Colonic mucosa (tissue), 4 donors: ENCODE results near the gene OPRM1. TPM values are rescaled to one million over a fixed set of nuclear protein-coding genes. Genes with fewer than 3 reads are reported as not detected.
"Not testable (repeated sequence)": the region's sequence is repeated elsewhere in the genome, so short reads cannot be mapped to it uniquely, and the experiment has no call there.

Experiments used
- DNase-seq: peaks from one replicate; pipeline ENCODE4 v3.0.0-alpha.2; 2020
- H3K27ac ChIP-seq: fragments of 200-600 bp; one replicate; pipeline ENCODE4 v1.8.0; 2021
- H3K27me3 ChIP-seq: fragments of 200-600 bp; one replicate; pipeline ENCODE4 v1.8.0; 2021
- H3K36me3 ChIP-seq: fragments of 200-600 bp; one replicate; pipeline ENCODE4 v1.8.0; 2021
- H3K4me1 ChIP-seq: fragments of 200-600 bp; one replicate; pipeline ENCODE4 v1.8.0; 2021; ENCODE audit warnings: mild to moderate bottlenecking
- H3K4me3 ChIP-seq: fragments of 200-600 bp; one replicate; pipeline ENCODE4 v1.8.0; 2021
- H3K9ac ChIP-seq, 2 donors: one replicate each; pipeline ENCODE4 v1.7.0; 2013; ENCODE audit warnings: control low read depth in 2 of 2, low read depth in 2 of 2, low read length in 2 of 2
- H3K9me3 ChIP-seq: fragments of 200-600 bp; one replicate; pipeline ENCODE4 v1.8.0; 2021
- CTCF ChIP-seq: fragments of 200-600 bp; IDR thresholded peaks from one replicate; pipeline ENCODE4 v1.8.0; 2022; ENCODE audit warnings: antibody characterized with exemption, mild to moderate bottlenecking
- intact Hi-C: fragments of 100-400 bp; cut with DNase I; formaldehyde crosslinking; loops from one replicate; pipeline ENCODE4 v1.14.1; 2022
- total RNA-seq, 2 donors: library from RNA; stranded (reverse); fragmentation: NEBNext Ultra II Directional in 1 of 2; extraction: Animal tissue kit (Norgen Biotek cat#: 25700) in 1 of 2; gene quantifications; one replicate each; pipeline ENCODE4 v1.2.1, GENCODE V29; 2021
- donor health status: healthy.
- donor health status: DM: no; HTN: no; CAD: no.
- donor health status: DM: no; HTN: no; CAD: no.

Gene OPRM1
- total RNA-seq, 2 donors from 2014 or later = not detected

GRCh38 chr6:154197196-154197860, 158.3 kb downstream of the OPRM1 start:
- Histone ChIP-seq H3K4me3 (no peak overlapping the region), H3K4me1 (no peaks in the 10 kb centered on the region), H3K27ac (no peak overlapping the region), H3K27me3 (no peaks in the 10 kb centered on the region), H3K36me3 (no peaks in the 10 kb centered on the region), H3K9me3 (no peaks in the 10 kb centered on the region), H3K9ac (no peak overlapping the region)
- intact Hi-C loops = no loop called here
- DNase-seq = no peak
- no peak for TF ChIP-seq CTCF

GRCh38 chr6:154201688-154202087, 162.6 kb downstream of the OPRM1 start:
- H3K27me3 ChIP-seq, DNase-seq, H3K36me3 ChIP-seq, intact Hi-C loops, H3K4me1 ChIP-seq, H3K9ac ChIP-seq, H3K4me3 ChIP-seq, H3K27ac ChIP-seq, H3K9me3 ChIP-seq: not testable (repeated sequence)

- no peaks in the 10 kb centered on the region for H3K27me3 ChIP-seq
- no peak overlapping the region for H3K27ac ChIP-seq
- no peak for DNase-seq
- H3K4me1 ChIP-seq = no peaks in the 10 kb centered on the region
- no peaks in the 10 kb centered on the region for H3K36me3 ChIP-seq
- no peak overlapping the region for H3K9ac ChIP-seq
- H3K4me3 ChIP-seq = no peak overlapping the region
- intact Hi-C loops = no loop called here
- no peak for TF ChIP-seq CTCF
- H3K9me3 ChIP-seq = no peaks in the 10 kb centered on the region
Measured at GRCh38 chr6:154202339-154202738, 163.3 kb downstream of the OPRM1 start.

GRCh38 chr6:154202958-154203357, 163.9 kb downstream of the OPRM1 start:
- no peak for DNase-seq
- H3K4me3 ChIP-seq = no peak overlapping the region
- no peaks in the 10 kb centered on the region for H3K27me3 ChIP-seq
- TF ChIP-seq CTCF = no peak
- no peaks in the 10 kb centered on the region for H3K4me1 ChIP-seq
- H3K9ac ChIP-seq = no peak overlapping the region
- H3K9me3 ChIP-seq = no peaks in the 10 kb centered on the region
- no peaks in the 10 kb centered on the region for H3K36me3 ChIP-seq
- no peak overlapping the region for H3K27ac ChIP-seq
- intact Hi-C loops = no loop called here

GRCh38 chr6:154206141-154206540, 167.1 kb downstream of the OPRM1 start:
- DNase-seq = no peak
- TF ChIP-seq CTCF = no peak
- Histone ChIP-seq H3K36me3 (no peaks in the 10 kb centered on the region), H3K4me1 (no peaks in the 10 kb centered on the region), H3K27ac (no peak overlapping the region), H3K4me3 (no peak overlapping the region), H3K27me3 (no peaks in the 10 kb centered on the region), H3K9me3 (no peaks in the 10 kb centered on the region), H3K9ac (no peak overlapping the region)
- intact Hi-C loops = no loop called here

- H3K9me3 ChIP-seq = no peaks in the 10 kb centered on the region
- no peak for TF ChIP-seq CTCF
- DNase-seq = no peak
- no peak overlapping the region for H3K27ac ChIP-seq
- H3K4me1 ChIP-seq = no peaks in the 10 kb centered on the region
- H3K9ac ChIP-seq = no peak overlapping the region
- H3K36me3 ChIP-seq = no peaks in the 10 kb centered on the region
- H3K27me3 ChIP-seq = no peaks in the 10 kb centered on the region
- intact Hi-C loops = no loop called here
- no peak overlapping the region for H3K4me3 ChIP-seq
Measured at GRCh38 chr6:154206996-154207395, 168.0 kb downstream of the OPRM1 start.
